Neutrophil (primary cell): Measurements from ENCODE around the gene IL20.

Experiments
- H3K27ac ChIP-seq: fragments of 200-600 bp; sonication (generic); 2 replicates; pipeline ENCODE4 v1.5.1; 2016; ENCODE audit warnings: mild to moderate bottlenecking, moderate library complexity
- H3K27me3 ChIP-seq: fragments of 200-600 bp; sonication (generic); 2 replicates; pipeline ENCODE4 v1.6.0; 2016; ENCODE audit warnings: mild to moderate bottlenecking
- H3K36me3 ChIP-seq: fragments of 200-600 bp; sonication (generic); 2 replicates; pipeline ENCODE4 v1.5.1; 2017
- H3K4me1 ChIP-seq, 2 experiments: fragments of 200-600 bp in 1 of 2; sonication (generic) in 1 of 2; 1 replicate in 1 of 2; 2 replicates in 1 of 2; pipeline versions ENCODE4 v1.5.1 to v1.6.1; 2013 to 2016; ENCODE audit warnings: low read depth in 1 of 2, low read length in 1 of 2, mild to moderate bottlenecking in 1 of 2, moderate library complexity in 1 of 2; ENCODE audit not compliant: control insufficient read depth in 1 of 2, insufficient read depth in 1 of 2
- H3K4me3 ChIP-seq, 2 experiments: fragments of 200-600 bp in 1 of 2; sonication (generic) in 1 of 2; 1 replicate in 1 of 2; 2 replicates in 1 of 2; pipeline ENCODE4 v1.5.1; 2013 to 2016; ENCODE audit warnings: low read depth in 1 of 2, low read length in 1 of 2, mild to moderate bottlenecking in 1 of 2, moderate library complexity in 1 of 2
- H3K9me3 ChIP-seq: fragments of 200-600 bp; sonication (generic); 2 replicates; pipeline ENCODE4 v1.5.1; 2016
- CTCF ChIP-seq: fragments of 200-600 bp; sonication (generic); IDR thresholded peaks from 2 replicates; pipeline ENCODE4 v1.5.1; 2016; ENCODE audit warnings: antibody characterized with exemption

IL20 gene

GRCh38 chr1:206898089-206898914 lies 32.9 kb downstream of the IL20 start:
- Histone ChIP-seq H3K4me1 (no peaks in the 10 kb centered on the region), H3K4me3 (no peak overlapping the region), H3K27ac (no peak overlapping the region), H3K9me3 (no peaks in the 10 kb centered on the region), H3K36me3 (no peaks in the 10 kb centered on the region), H3K27me3 (peaks cover 12% of the 10 kb centered on the region)
- TF ChIP-seq CTCF: no peak

GRCh38 chr1:206898915-206899431 lies 33.5 kb downstream of the IL20 start:
- TF ChIP-seq CTCF: no peak
- no peak overlapping the region for H3K27ac ChIP-seq
- no peaks in the 10 kb centered on the region for H3K9me3 ChIP-seq
- H3K4me3 ChIP-seq: no peak overlapping the region
- H3K36me3 ChIP-seq: no peaks in the 10 kb centered on the region
- peaks cover 12% of the 10 kb centered on the region for H3K27me3 ChIP-seq
- H3K4me1 ChIP-seq: no peaks in the 10 kb centered on the region

DNA sequence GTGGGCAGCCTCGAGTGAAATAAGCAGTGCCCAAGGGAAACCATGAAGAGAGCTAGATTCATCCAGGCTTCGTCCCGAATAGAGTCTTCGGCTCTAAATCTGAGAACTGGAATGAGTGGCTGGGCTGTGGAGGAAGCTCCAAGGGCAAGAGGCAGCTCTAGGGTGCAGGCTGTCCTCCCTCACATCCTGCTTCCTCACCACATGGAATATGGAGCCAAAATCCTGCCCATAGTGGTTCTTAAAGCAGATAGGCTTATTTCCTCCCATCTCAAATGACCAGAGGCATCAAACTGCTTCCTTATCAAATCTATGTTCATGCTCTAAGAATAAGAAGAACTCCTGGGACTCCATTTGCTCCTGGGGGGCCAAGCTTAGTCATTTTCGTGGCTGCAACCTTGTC lies 34.3 kb downstream of the IL20 start:
- Histone ChIP-seq H3K27me3 (peaks cover 16% of the 10 kb centered on the region), H3K4me1 (no peaks in the 10 kb centered on the region), H3K36me3 (no peaks in the 10 kb centered on the region), H3K9me3 (no peaks in the 10 kb centered on the region), H3K4me3 (no peak overlapping the region), H3K27ac (no peak overlapping the region)
- TF ChIP-seq CTCF: no peak

- Histone ChIP-seq H3K27ac (no peak overlapping the region), H3K4me1 (no peaks in the 10 kb centered on the region), H3K36me3 (no peaks in the 10 kb centered on the region), H3K9me3 (no peaks in the 10 kb centered on the region), H3K27me3 (peaks cover 20% of the 10 kb centered on the region), H3K4me3 (no peak overlapping the region)
- no peak for TF ChIP-seq CTCF
These were observed 34.7 kb downstream of the IL20 start for GRCh38 chr1:206900149-206900548.

GRCh38 chr1:206901944-206902343 lies 36.5 kb downstream of the IL20 start:
- Histone ChIP-seq H3K27ac (no peak overlapping the region), H3K27me3 (peaks cover 35% of the 10 kb centered on the region), H3K4me1 (no peaks in the 10 kb centered on the region), H3K4me3 (no peak overlapping the region), H3K9me3 (no peaks in the 10 kb centered on the region), H3K36me3 (no peaks in the 10 kb centered on the region)
- no peak for TF ChIP-seq CTCF
